RWPE1 (cell line): ENCODE measurements around the gene MYO5B.

Experiments used
- CTCF ChIA-PET: fragments of 350-600 bp; sonication (Branson Sonifier 250); formaldehyde crosslinking; extraction: SDS; loops from one replicate; lab custom pipeline; 2021; lab: Yijun Ruan, JAX
- POLR2A ChIA-PET: fragments of 400-600 bp; formaldehyde crosslinking; extraction: SDS; loops from one replicate; lab custom pipeline; 2020; ENCODE audit warnings: antibody characterized with exemption; ENCODE audit not compliant: low non-redundant PET; lab: Yijun Ruan, JAX
- DNase-seq: peaks from one replicate; pipeline ENCODE4 v3.0.0; 2012; ENCODE audit warnings: low spot score
- H3K27ac ChIP-seq: fragments of 450-650 bp; 2 replicates; pipeline ENCODE4 v1.5.1; 2017
- CTCF ChIP-seq: fragments of 450-650 bp; conservative IDR thresholded peaks from 2 replicates; pipeline ENCODE4 v1.5.1; 2017; ENCODE audit warnings: low read depth, mild to moderate bottlenecking

The MYO5B gene

GRCh38 chr18:50159654-50160046, 35.3 kb downstream of the MYO5B start:
- DNase-seq = no peak
- ChIA-PET POLR2A (no interaction called here), CTCF (no interaction called here)
- no peak for TF ChIP-seq CTCF
- no peak overlapping the region for H3K27ac ChIP-seq

- ChIA-PET POLR2A (interaction anchor here (0.7 kb wide), 1 partner anchor 47 kb away, joined by 4 read pairs; no protein-coding TSS in a partner anchor), CTCF (no interaction called here)
- peak; percentile 49 for DNase-seq
- no peak overlapping the region for H3K27ac ChIP-seq
- no peak for TF ChIP-seq CTCF
These were observed 35.9 kb downstream of the MYO5B start for GRCh38 chr18:50158866-50159653.

- DNase-seq = no peak
- POLR2A ChIA-PET = no interaction called here
- no peak for TF ChIP-seq CTCF
- H3K27ac ChIP-seq = no peak overlapping the region
- CTCF ChIA-PET = interaction anchor here (0.7 kb wide), 1 partner anchor 64 kb away, joined by 3 read pairs; no protein-coding TSS in a partner anchor
These were observed 39.5 kb downstream of the MYO5B start for GRCh38 chr18:50155406-50155805.

- CTCF ChIA-PET = no interaction called here
- TF ChIP-seq CTCF = no peak
- POLR2A ChIA-PET = no interaction called here
- H3K27ac ChIP-seq = no peak overlapping the region
- DNase-seq = no peak
These were observed 40.5 kb downstream of the MYO5B start for GRCh38 chr18:50154420-50154819.

GRCh38 chr18:50152900-50153299, 42.0 kb downstream of the MYO5B start:
- TF ChIP-seq CTCF = no peak
- no peak for DNase-seq
- POLR2A ChIA-PET = no interaction called here
- CTCF ChIA-PET = interaction anchor here (0.7 to 1.1 kb wide), 2 partner anchors 136 to 611 kb away, joined by 4 to 6 read pairs; no protein-coding TSS in a partner anchor
- no peak overlapping the region for H3K27ac ChIP-seq

GRCh38 chr18:50151926-50152325, 43.0 kb downstream of the MYO5B start:
- CTCF ChIA-PET = no interaction called here
- DNase-seq = no peak
- no peak for TF ChIP-seq CTCF
- no peak overlapping the region for H3K27ac ChIP-seq
- POLR2A ChIA-PET = no interaction called here
